ENCODE results near the gene PSMB5.

DNA sequence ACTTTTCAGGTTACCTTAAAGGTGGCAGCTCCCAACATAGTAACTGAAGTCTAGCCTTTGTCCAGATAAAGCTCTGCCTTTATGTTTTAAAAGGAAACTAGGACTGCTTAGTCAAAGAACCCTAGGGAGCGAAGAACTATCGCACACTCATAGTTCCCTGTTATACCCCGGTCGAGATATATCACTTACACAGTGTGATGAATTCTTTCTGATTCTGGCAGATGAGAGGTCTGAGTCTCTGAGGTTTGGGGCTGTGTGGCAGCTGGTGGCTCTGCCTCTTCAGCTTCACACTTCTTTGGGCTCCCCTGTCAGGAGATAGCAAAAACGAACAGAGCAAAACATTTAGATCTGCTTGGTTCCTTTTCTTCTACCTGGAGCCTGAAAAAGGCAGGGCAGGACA, 43.3 kb upstream of the PSMB5 start:
- TF ChIP-seq, protein P1, sequence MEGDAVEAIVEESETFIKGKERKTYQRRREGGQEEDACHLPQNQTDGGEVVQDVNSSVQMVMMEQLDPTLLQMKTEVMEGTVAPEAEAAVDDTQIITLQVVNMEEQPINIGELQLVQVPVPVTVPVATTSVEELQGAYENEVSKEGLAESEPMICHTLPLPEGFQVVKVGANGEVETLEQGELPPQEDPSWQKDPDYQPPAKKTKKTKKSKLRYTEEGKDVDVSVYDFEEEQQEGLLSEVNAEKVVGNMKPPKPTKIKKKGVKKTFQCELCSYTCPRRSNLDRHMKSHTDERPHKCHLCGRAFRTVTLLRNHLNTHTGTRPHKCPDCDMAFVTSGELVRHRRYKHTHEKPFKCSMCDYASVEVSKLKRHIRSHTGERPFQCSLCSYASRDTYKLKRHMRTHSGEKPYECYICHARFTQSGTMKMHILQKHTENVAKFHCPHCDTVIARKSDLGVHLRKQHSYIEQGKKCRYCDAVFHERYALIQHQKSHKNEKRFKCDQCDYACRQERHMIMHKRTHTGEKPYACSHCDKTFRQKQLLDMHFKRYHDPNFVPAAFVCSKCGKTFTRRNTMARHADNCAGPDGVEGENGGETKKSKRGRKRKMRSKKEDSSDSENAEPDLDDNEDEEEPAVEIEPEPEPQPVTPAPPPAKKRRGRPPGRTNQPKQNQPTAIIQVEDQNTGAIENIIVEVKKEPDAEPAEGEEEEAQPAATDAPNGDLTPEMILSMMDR (IDR thresholded peaks at IDR 0.05; ENCODE audit: low read depth, low read length), result no peak
- no peak for TF ChIP-seq EZH2phosphoT487 (IDR thresholded peaks at IDR 0.05; ENCODE audit: low read depth)
